ENCODE measurements around the gene TUBA3C.
"Not testable (repeated sequence)": the region's sequence is repeated elsewhere in the genome, so short reads cannot be mapped to it uniquely, and the experiment has no call there.

The TUBA3C gene

GRCh38 chr13:19181621-19182485 is at the start of gene TUBA3C:
TUBA3C (minus strand) TSS chr13:19181824; CDS start chr13:19181747, 77 bp downstream.
- DNase-seq: no peak

- DNase-seq: not testable (repeated sequence)
Observed at GRCh38 chr13:19207413-19207812, 25.8 kb upstream of the TUBA3C start.

- not testable (repeated sequence) for DNase-seq
Observed at GRCh38 chr13:19192622-19193021, 11.0 kb upstream of the TUBA3C start.

GRCh38 chr13:19189911-19190310 is 8.3 kb upstream of the TUBA3C start:
- not testable (repeated sequence) for DNase-seq

- not testable (repeated sequence) for DNase-seq
Observed at GRCh38 chr13:19189368-19189767, 7.7 kb upstream of the TUBA3C start.

GRCh38 chr13:19185865-19186645 is 4.4 kb upstream of the TUBA3C start:
- no peak for DNase-seq

- no peak for DNase-seq
Observed at GRCh38 chr13:19185086-19185864, 3.7 kb upstream of the TUBA3C start.

GRCh38 chr13:19184176-19184575 is 2.6 kb upstream of the TUBA3C start:
- no peak for DNase-seq

- no peak for DNase-seq
Observed at GRCh38 chr13:19183676-19184075, 2.1 kb upstream of the TUBA3C start.

GRCh38 chr13:19182536-19182935 is 912 bp upstream of the TUBA3C start:
- no peak for DNase-seq

- no peak for DNase-seq
Observed at GRCh38 chr13:19181021-19181620, 503 bp downstream of the TUBA3C start.

- DNase-seq: no peak
Observed at GRCh38 chr13:19179916-19180315, 1.7 kb downstream of the TUBA3C start.

- no peak for DNase-seq
Observed at GRCh38 chr13:19178901-19179593, 2.6 kb downstream of the TUBA3C start.

- not testable (repeated sequence) for DNase-seq
Observed at GRCh38 chr13:19176981-19177776, 4.4 kb downstream of the TUBA3C start.

- no peak for DNase-seq
Observed at GRCh38 chr13:19173752-19174151, 7.9 kb downstream of the TUBA3C start.

- DNase-seq: no peak
Observed at GRCh38 chr13:19172647-19173030, 9.0 kb downstream of the TUBA3C start.

GRCh38 chr13:19172007-19172646 is 9.5 kb downstream of the TUBA3C start:
- no peak for DNase-seq

GRCh38 chr13:19171563-19171962 is 10.1 kb downstream of the TUBA3C start:
- no peak for DNase-seq

GRCh38 chr13:19169991-19170390 is 11.6 kb downstream of the TUBA3C start:
- DNase-seq: no peak

GRCh38 chr13:19169496-19169895 is 12.1 kb downstream of the TUBA3C start:
- no peak for DNase-seq

- DNase-seq: no peak
Observed at GRCh38 chr13:19161308-19161707, 20.3 kb downstream of the TUBA3C start.

Data from inflammatory macrophage treated with lipopolysaccharide for 4 hours (primary cell).